Smooth muscle cell (in vitro differentiated cells): Measurements from ENCODE around the gene BCL7A. TPM values are rescaled to one million over a fixed set of nuclear protein-coding genes. Genes with fewer than 3 reads are reported as not detected.

Experiments used
- DNase-seq: peaks from one replicate; lab custom pipeline; 2025; ENCODE audit not compliant: unreplicated experiment; lab: John Stamatoyannopoulos, UW
- H2AFZ ChIP-seq: fragments of 200-600 bp; sonication (generic); 2 replicates; pipeline ENCODE4 v1.6.0; 2016; ENCODE audit warnings: antibody characterized with exemption, low read depth, mild to moderate bottlenecking
- H3F3A ChIP-seq: fragments of 200-600 bp; sonication (generic); 2 replicates; pipeline ENCODE4 v1.6.0; 2017; ENCODE audit warnings: antibody characterized with exemption, low read depth
- H3K27ac ChIP-seq: fragments of 200-600 bp; sonication (generic); 2 replicates; pipeline ENCODE4 v1.5.1; 2016; ENCODE audit warnings: low read depth, mild to moderate bottlenecking
- H3K27me3 ChIP-seq: fragments of 200-600 bp; sonication (generic); 2 replicates; pipeline ENCODE4 v1.6.1; 2016; ENCODE audit warnings: low read depth, mild to moderate bottlenecking
- H3K36me3 ChIP-seq: fragments of 200-600 bp; sonication (generic); 2 replicates; pipeline ENCODE4 v1.5.1; 2016; ENCODE audit warnings: low read depth
- H3K4me1 ChIP-seq: fragments of 200-600 bp; sonication (generic); 2 replicates; pipeline ENCODE4 v1.5.1; 2016; ENCODE audit warnings: low read depth
- H3K4me2 ChIP-seq: fragments of 200-600 bp; sonication (generic); 2 replicates; pipeline ENCODE4 v1.6.0; 2016; ENCODE audit warnings: mild to moderate bottlenecking
- H3K4me3 ChIP-seq: fragments of 200-600 bp; sonication (generic); 2 replicates; pipeline ENCODE4 v1.5.1; 2016; ENCODE audit warnings: mild to moderate bottlenecking
- H3K79me2 ChIP-seq: fragments of 200-600 bp; sonication (generic); 2 replicates; pipeline ENCODE4 v1.6.0; 2016; ENCODE audit warnings: low read depth, mild to moderate bottlenecking
- H3K9ac ChIP-seq: fragments of 200-600 bp; sonication (generic); 2 replicates; pipeline ENCODE4 v1.6.0; 2016; ENCODE audit warnings: low read depth
- H3K9me3 ChIP-seq: fragments of 200-600 bp; sonication (generic); replicated peaks from 2 replicates; pipeline ENCODE4 v1.5.1; 2016; ENCODE audit warnings: low read depth
- H4K20me1 ChIP-seq: fragments of 200-600 bp; sonication (generic); 2 replicates; pipeline ENCODE4 v1.6.0; 2016; ENCODE audit warnings: low read depth
- CTCF ChIP-seq: fragments of 200-600 bp; sonication (generic); IDR thresholded peaks from 2 replicates; pipeline ENCODE4 v1.5.1; 2017; ENCODE audit warnings: borderline replicate concordance, mild to moderate bottlenecking, antibody characterized with exemption; ENCODE audit not compliant: insufficient read depth, poor library complexity, severe bottlenecking
- WGBS: methylation state at CpG from one replicate; pipeline ENCODE4 v1.1.7; 2016; ENCODE audit warnings: low lambda C conversion rate; 5-methylcytosine and 5-hydroxymethylcytosine counted together
- polyA plus RNA-seq: library from polyadenylated mRNA; unstranded; fragments of >200 nt; fragmentation: Nextera tagmentation; extraction: Ambion mirVana; gene quantifications from 2 replicates; pipeline ENCODE4 v1.2.1, GENCODE V29; 2016
- total RNA-seq: library from RNA; depleted of rRNA; stranded (reverse); fragments of >200 nt; gene quantifications from 2 replicates; pipeline ENCODE4 v1.2.3, GENCODE V29; 2014

BCL7A gene
- total and polyA plus RNA-seq, 2 experiments from 2014 or later = 2.7 to 3.0 TPM

- H3K4me2 ChIP-seq = peak overlapping the region; percentile 73
- no peak for TF ChIP-seq CTCF
- no peaks in the 10 kb centered on the region for H3K9me3 ChIP-seq
- peaks cover 24% of the 10 kb centered on the region for H3K4me1 ChIP-seq
- H2AFZ ChIP-seq = no peak overlapping the region
- WGBS = 43% methylated on average over 16 of the region's 16 CpGs
- no peaks in the 10 kb centered on the region for H3K36me3 ChIP-seq
- peaks cover 9% of the 10 kb centered on the region for H3F3A ChIP-seq
- DNase-seq = peak; percentile 13
- H3K79me2 ChIP-seq = no peaks in the 10 kb centered on the region
- H3K27me3 ChIP-seq = no peaks in the 10 kb centered on the region
- no peak overlapping the region for H3K4me3 ChIP-seq
- H3K9ac ChIP-seq = peak overlapping the region; percentile 58
- peak overlapping the region; percentile 88 for H3K27ac ChIP-seq
- H4K20me1 ChIP-seq = no peaks in the 10 kb centered on the region
Observed at GRCh38 chr12:122064780-122065588, 43.3 kb downstream of the BCL7A start.

- peaks cover 24% of the 10 kb centered on the region for H3K4me1 ChIP-seq
- WGBS = 95% methylated on average over 5 of the region's 5 CpGs
- H3K36me3 ChIP-seq = no peaks in the 10 kb centered on the region
- H3K27ac ChIP-seq = no peak overlapping the region
- no peak for DNase-seq
- no peaks in the 10 kb centered on the region for H3K79me2 ChIP-seq
- H3F3A ChIP-seq = peaks cover 9% of the 10 kb centered on the region
- H3K4me2 ChIP-seq = no peak overlapping the region
- no peak overlapping the region for H3K4me3 ChIP-seq
- no peak overlapping the region for H2AFZ ChIP-seq
- no peaks in the 10 kb centered on the region for H3K27me3 ChIP-seq
- H3K9me3 ChIP-seq = no peaks in the 10 kb centered on the region
- no peak for TF ChIP-seq CTCF
- H3K9ac ChIP-seq = no peak overlapping the region
- H4K20me1 ChIP-seq = no peaks in the 10 kb centered on the region
Observed at GRCh38 chr12:122067548-122067947, 45.9 kb downstream of the BCL7A start.

- H3F3A ChIP-seq = peaks cover 9% of the 10 kb centered on the region
- no peaks in the 10 kb centered on the region for H3K27me3 ChIP-seq
- no peaks in the 10 kb centered on the region for H3K36me3 ChIP-seq
- H3K4me3 ChIP-seq = no peak overlapping the region
- no peak overlapping the region for H3K27ac ChIP-seq
- no peak for DNase-seq
- no peaks in the 10 kb centered on the region for H4K20me1 ChIP-seq
- no peak for TF ChIP-seq CTCF
- WGBS = 87% methylated on average over 13 of the region's 13 CpGs
- no peak overlapping the region for H3K4me2 ChIP-seq
- H2AFZ ChIP-seq = no peak overlapping the region
- no peaks in the 10 kb centered on the region for H3K79me2 ChIP-seq
- H3K4me1 ChIP-seq = peaks cover 21% of the 10 kb centered on the region
- no peak overlapping the region for H3K9ac ChIP-seq
- H3K9me3 ChIP-seq = no peaks in the 10 kb centered on the region
Observed at GRCh38 chr12:122067966-122068365, 46.3 kb downstream of the BCL7A start.
